ENCODE data around the gene ATF4.

Gene ATF4

GRCh38 chr22:39501644-39502108 is 18.7 kb upstream of the ATF4 start:
- Histone ChIP-seq H3K27ac (ENCODE audit: low read depth, low read length, poor library complexity, severe bottlenecking) (no peak overlapping the region), H3K27me3 (ENCODE audit: insufficient read depth, low read length) (no peaks in the 10 kb centered on the region), H3K36me3 (ENCODE audit: insufficient read depth, low read length) (peaks cover 40% of the 10 kb centered on the region), H2AFZ (ENCODE audit: low read length) (no peak overlapping the region), H4K20me1 (ENCODE audit: insufficient read depth, low read length) (no peaks in the 10 kb centered on the region), H3K9me2 (ENCODE audit: low read depth, low read length) (no peaks in the 10 kb centered on the region), H3K9ac (ENCODE audit: low read length) (no peak overlapping the region; the same call in 1 of the 2 replicates), H3K79me2 (ENCODE audit: insufficient read depth, low read length) (peaks cover 21% of the 10 kb centered on the region), H3K4me3 (ENCODE audit: low read depth, low read length, poor library complexity, severe bottlenecking) (peak overlapping the region; percentile 92), H3K9me3 (ENCODE audit: low read length) (no peaks in the 10 kb centered on the region), H3F3A (ENCODE audit: insufficient read depth, low read length) (no peaks in the 10 kb centered on the region), H3K4me2 (ENCODE audit: low read length) (peak overlapping the region; percentile 100), H3K4me1 (ENCODE audit: insufficient read depth, low read length, severe bottlenecking) (peaks cover 18% of the 10 kb centered on the region)
- TF ChIP-seq EZH2 (IDR thresholded peaks at IDR 0.05; ENCODE audit: borderline replicate concordance, low read length) (no peak), CTCF (IDR thresholded peaks at IDR 0.05; ENCODE audit: low read length) (no peak)

DNA sequence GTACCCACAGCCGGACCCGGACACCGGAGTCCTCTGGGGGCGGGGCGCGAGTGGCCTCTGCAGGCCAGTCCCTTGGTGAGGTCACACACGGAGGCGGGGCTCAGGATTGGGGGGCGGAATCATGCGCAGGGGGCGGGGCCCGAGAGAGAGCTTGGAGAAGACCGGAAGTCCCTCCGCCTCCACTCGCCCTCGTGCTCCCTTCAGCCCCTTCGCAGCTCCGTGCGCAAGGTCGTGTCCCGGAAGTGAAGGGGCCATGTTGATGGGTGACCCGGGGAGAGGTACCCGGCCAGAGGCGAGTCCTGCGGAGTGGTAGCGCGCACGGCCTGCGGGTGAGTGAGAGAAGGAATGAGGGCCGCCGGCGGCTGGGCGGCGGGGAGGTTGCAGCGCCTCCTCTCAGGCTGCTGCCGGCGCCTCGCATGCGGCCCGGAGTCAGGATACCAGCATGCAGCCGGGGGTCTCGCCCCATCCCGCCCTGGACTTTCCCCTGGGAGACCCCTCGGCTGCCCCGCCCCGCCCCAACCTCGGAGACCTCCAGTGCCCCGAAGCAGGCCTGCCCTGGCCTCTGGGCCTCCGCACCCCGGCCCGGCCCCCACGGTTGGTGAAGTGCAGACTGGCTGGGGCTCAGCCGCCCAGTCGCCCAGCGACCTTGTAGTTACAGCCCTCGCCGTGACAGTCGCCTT is 18.1 kb upstream of the ATF4 start, which contains the start of gene MIEF1:
Gene MIEF1 (plus strand): TSS at position 182 of the 680 bp plus-strand sequence. CDS start 9,005 bp downstream, outside the sequence.
- peaks cover 21% of the 10 kb centered on the region for H3K79me2 ChIP-seq (ENCODE audit: insufficient read depth, low read length)
- H3K9me2 ChIP-seq (ENCODE audit: low read depth, low read length) = no peaks in the 10 kb centered on the region
- no peaks in the 10 kb centered on the region for H3K27me3 ChIP-seq (ENCODE audit: insufficient read depth, low read length)

DNA sequence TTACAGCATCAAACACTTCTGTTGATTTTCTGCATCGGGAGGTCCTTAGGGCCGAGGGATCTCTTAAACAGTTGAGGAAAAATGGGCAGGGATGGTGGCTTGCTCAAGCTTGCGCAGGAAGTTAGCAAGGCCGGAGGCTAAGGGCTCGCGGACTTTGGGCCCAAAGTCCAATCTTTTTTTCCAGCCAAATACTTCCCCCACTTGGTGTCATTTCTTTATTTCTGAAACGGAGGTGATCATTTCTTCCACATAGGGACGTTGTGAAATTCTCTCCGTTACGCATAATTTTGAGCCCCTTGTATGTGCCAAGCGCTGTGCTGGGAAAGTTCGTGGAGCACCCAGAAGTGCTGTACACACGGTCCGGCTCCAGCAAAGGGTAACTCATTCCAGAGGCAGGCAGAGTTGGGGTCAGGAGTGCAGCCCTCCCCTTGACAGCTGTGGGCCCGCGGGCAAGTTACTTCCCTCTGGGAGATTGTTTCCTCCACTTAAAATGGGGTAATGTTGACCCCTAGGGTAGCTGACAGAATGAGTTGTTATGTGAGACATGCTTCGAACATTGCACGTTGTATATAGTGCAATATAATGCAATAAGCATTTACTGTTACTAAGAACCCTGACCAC is 17.5 kb upstream of the ATF4 start:
- H2AFZ ChIP-seq (ENCODE audit: low read length) = no peak overlapping the region
- peaks cover 21% of the 10 kb centered on the region for H3K79me2 ChIP-seq (ENCODE audit: insufficient read depth, low read length)
- no peaks in the 10 kb centered on the region for H3K9me2 ChIP-seq (ENCODE audit: low read depth, low read length)
- TF ChIP-seq CTCF (IDR thresholded peaks at IDR 0.05; ENCODE audit: low read length) (no peak), EZH2 (IDR thresholded peaks at IDR 0.05; ENCODE audit: borderline replicate concordance, low read length) (no peak)
- H3K4me2 ChIP-seq (ENCODE audit: low read length) = peak overlapping the region; percentile 100
- peaks cover 50% of the 10 kb centered on the region for H3K36me3 ChIP-seq (ENCODE audit: insufficient read depth, low read length)
- H3K27me3 ChIP-seq (ENCODE audit: insufficient read depth, low read length) = no peaks in the 10 kb centered on the region
- no peaks in the 10 kb centered on the region for H3F3A ChIP-seq (ENCODE audit: insufficient read depth, low read length)
- no peaks in the 10 kb centered on the region for H4K20me1 ChIP-seq (ENCODE audit: insufficient read depth, low read length)
- H3K4me1 ChIP-seq (ENCODE audit: insufficient read depth, low read length, severe bottlenecking) = peaks cover 18% of the 10 kb centered on the region
- peak overlapping the region; percentile 92 for H3K4me3 ChIP-seq (ENCODE audit: low read depth, low read length, poor library complexity, severe bottlenecking)
- H3K9me3 ChIP-seq (ENCODE audit: low read length) = no peaks in the 10 kb centered on the region
- H3K9ac ChIP-seq (ENCODE audit: low read length) = peak overlapping the region; percentile 96
- H3K27ac ChIP-seq (ENCODE audit: low read depth, low read length, poor library complexity, severe bottlenecking) = peak overlapping the region; percentile 54

More for the DNA sequence above, 18.1 kb upstream of the ATF4 start, which contains the start of gene MIEF1:
- Histone ChIP-seq H4K20me1 (ENCODE audit: insufficient read depth, low read length) (no peaks in the 10 kb centered on the region), H3K4me2 (ENCODE audit: low read length) (peak within 1 kb of the TSS; percentile 100), H3K27ac (ENCODE audit: low read depth, low read length, poor library complexity, severe bottlenecking) (peak within 1 kb of the TSS; percentile 54), H3K36me3 (ENCODE audit: insufficient read depth, low read length) (peaks cover 46% of the 10 kb centered on the region), H3K4me3 (ENCODE audit: low read depth, low read length, poor library complexity, severe bottlenecking) (peak within 1 kb of the TSS; percentile 92), H3K9ac (ENCODE audit: low read length) (peak within 1 kb of the TSS; percentile 96), H3F3A (ENCODE audit: insufficient read depth, low read length) (no peaks in the 10 kb centered on the region), H3K9me3 (ENCODE audit: low read length) (no peaks in the 10 kb centered on the region), H3K4me1 (ENCODE audit: insufficient read depth, low read length, severe bottlenecking) (peaks cover 18% of the 10 kb centered on the region), H2AFZ (ENCODE audit: low read length) (no peak within 1 kb of the TSS)
- no peak for TF ChIP-seq EZH2 (IDR thresholded peaks at IDR 0.05; ENCODE audit: borderline replicate concordance, low read length)
- no peak for TF ChIP-seq CTCF (IDR thresholded peaks at IDR 0.05; ENCODE audit: low read length)

Measured in OCI-LY1 (cell line).